Measurements from ENCODE around the gene STK11IP. TPM values are rescaled to one million over a fixed set of nuclear protein-coding genes. Genes with fewer than 3 reads are reported as not detected.

Gene STK11IP
- total RNA-seq, 2 donors from 2014 or later: 27.3 to 31.1 TPM

DNA sequence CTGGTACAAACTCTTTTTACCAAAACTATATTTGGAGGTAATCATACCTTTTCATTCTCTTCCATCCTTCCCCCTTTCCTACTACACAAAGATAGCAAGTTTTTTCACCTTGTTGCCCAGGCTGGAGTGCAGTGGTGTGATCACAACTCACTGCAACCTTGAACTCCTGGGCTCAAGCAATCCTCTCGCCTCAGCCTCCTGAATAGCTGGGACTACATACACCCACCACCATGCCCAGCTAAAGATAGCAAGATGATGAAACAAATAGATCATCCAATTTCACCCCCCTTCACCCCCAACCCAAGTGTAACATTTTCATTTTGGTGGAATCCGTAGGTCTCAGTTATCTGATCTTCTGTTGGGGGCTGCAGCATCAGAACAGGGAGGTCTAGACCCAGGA, 4.5 kb upstream of the STK11IP start:
- H3K36me3 Mint-ChIP-seq (ENCODE audit: low read depth): no peaks in the 10 kb centered on the region
- TF ChIP-seq, protein P1, sequence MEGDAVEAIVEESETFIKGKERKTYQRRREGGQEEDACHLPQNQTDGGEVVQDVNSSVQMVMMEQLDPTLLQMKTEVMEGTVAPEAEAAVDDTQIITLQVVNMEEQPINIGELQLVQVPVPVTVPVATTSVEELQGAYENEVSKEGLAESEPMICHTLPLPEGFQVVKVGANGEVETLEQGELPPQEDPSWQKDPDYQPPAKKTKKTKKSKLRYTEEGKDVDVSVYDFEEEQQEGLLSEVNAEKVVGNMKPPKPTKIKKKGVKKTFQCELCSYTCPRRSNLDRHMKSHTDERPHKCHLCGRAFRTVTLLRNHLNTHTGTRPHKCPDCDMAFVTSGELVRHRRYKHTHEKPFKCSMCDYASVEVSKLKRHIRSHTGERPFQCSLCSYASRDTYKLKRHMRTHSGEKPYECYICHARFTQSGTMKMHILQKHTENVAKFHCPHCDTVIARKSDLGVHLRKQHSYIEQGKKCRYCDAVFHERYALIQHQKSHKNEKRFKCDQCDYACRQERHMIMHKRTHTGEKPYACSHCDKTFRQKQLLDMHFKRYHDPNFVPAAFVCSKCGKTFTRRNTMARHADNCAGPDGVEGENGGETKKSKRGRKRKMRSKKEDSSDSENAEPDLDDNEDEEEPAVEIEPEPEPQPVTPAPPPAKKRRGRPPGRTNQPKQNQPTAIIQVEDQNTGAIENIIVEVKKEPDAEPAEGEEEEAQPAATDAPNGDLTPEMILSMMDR (conservative IDR thresholded peaks at IDR 0.05): no peak
- no peaks in the 10 kb centered on the region for H3K4me1 ChIP-seq (ENCODE audit: control insufficient read depth, insufficient read depth, low read length)
- no peak overlapping the region for H3K27ac Mint-ChIP-seq
- H3K4me3 Mint-ChIP-seq: no peak overlapping the region
- peaks cover 11% of the 10 kb centered on the region for H3K4me1 Mint-ChIP-seq
- no peak overlapping the region for H3K27ac ChIP-seq (ENCODE audit: low read depth, low read length)
- no peak for DNase-seq
- no peaks in the 10 kb centered on the region for H3K9me3 Mint-ChIP-seq
- WGBS, 2 experiments (ENCODE audit: insufficient coverage in 1 of 2, insufficient read length in 1 of 2): 92% methylated on average over 2 of the region's 2 CpGs; no CpG with 5 or more reads in 1 of the 2 experiments
- no peaks in the 10 kb centered on the region for H3K27me3 ChIP-seq (ENCODE audit: control insufficient read depth, insufficient read depth, low read length, poor library complexity, severe bottlenecking)
- no peaks in the 10 kb centered on the region for H3K36me3 ChIP-seq (ENCODE audit: control insufficient read depth, insufficient read depth, low read length)
- no peak overlapping the region for H3K4me3 ChIP-seq (ENCODE audit: low read length)
- H3K27me3 Mint-ChIP-seq (ENCODE audit: insufficient read depth): peaks cover 2% of the 10 kb centered on the region
- no peak overlapping the region for H3K9ac ChIP-seq (ENCODE audit: extremely low read depth, low read length, poor library complexity, severe bottlenecking)
- H3K9me3 ChIP-seq (ENCODE audit: control insufficient read depth, low read length): no peaks in the 10 kb centered on the region

DNA sequence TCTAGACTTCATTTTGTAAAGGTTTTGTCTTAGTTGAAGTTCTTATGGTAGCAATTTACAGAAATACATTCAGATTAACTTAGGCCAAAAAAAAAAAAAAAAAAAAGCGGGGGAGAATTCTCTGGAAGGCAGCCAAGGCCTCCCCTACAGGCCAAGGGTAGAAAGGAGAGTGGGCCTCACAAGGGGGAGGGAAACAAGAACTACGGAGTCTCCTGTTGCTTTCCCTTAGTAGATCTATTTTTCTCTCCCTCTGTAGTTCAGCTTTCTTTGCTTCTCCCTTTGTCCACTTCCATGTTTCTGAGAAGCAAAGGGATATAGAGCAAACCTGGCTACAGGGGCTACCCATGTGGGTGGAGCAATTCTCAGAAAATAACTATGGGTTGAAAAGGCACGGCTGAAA, 2.4 kb upstream of the STK11IP start:
- no peaks in the 10 kb centered on the region for H3K36me3 Mint-ChIP-seq (ENCODE audit: low read depth)
- no peaks in the 10 kb centered on the region for H3K27me3 Mint-ChIP-seq (ENCODE audit: insufficient read depth)
- 89 to 100% methylated on average over 1 to 2 of the region's 3 CpGs for WGBS, 2 experiments (ENCODE audit: insufficient coverage in 1 of 2, insufficient read length in 1 of 2)
- H3K4me1 Mint-ChIP-seq: peaks cover 11% of the 10 kb centered on the region
- Histone ChIP-seq H3K9ac (ENCODE audit: extremely low read depth, low read length, poor library complexity, severe bottlenecking) (no peak overlapping the region), H3K9me3 (ENCODE audit: control insufficient read depth, low read length) (no peaks in the 10 kb centered on the region), H3K4me1 (ENCODE audit: control insufficient read depth, insufficient read depth, low read length) (peaks cover 4% of the 10 kb centered on the region), H3K27ac (ENCODE audit: low read depth, low read length) (peak overlapping the region; percentile 30), H3K36me3 (ENCODE audit: control insufficient read depth, insufficient read depth, low read length) (no peaks in the 10 kb centered on the region), H3K4me3 (ENCODE audit: low read length) (no peak overlapping the region), H3K27me3 (ENCODE audit: control insufficient read depth, insufficient read depth, low read length, poor library complexity, severe bottlenecking) (no peaks in the 10 kb centered on the region)
- H3K9me3 Mint-ChIP-seq: no peaks in the 10 kb centered on the region
- TF ChIP-seq, protein P1 (conservative IDR thresholded peaks at IDR 0.05): peak; percentile 64
- peak; percentile 66 for DNase-seq
- peak overlapping the region; percentile 17 for H3K27ac Mint-ChIP-seq
- H3K4me3 Mint-ChIP-seq: no peak overlapping the region

DNA sequence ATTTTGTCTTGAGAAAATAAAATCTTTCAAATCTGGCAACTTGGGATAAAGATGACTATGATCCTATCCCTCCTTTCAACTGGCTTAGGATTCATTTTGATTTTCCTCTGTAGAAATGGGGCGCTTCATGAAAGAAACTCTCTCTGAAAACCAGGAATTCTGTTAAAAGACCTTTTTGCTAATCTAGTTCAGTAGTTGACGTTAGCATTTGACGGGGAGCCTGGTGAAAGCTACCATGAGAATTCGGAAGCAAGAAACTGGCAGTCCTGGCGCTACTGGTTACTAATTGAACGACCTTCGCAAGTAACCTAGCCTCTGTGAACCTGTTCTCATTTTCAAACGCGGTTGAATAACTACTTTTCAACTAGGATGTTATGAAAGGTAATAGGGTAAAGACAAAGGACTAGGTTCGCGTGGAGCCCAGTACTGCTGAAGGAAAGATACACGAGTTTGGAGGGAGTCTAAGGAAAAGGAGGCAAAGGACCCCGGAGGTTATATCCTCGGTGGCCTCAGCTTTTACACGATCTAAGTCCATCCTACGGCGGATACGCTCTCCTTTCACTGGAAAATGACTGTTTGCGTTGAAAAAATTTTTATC, 604 bp upstream of the STK11IP start:
- Mint-ChIP-seq H3K36me3 (ENCODE audit: low read depth) (peaks cover 3% of the 10 kb centered on the region), H3K4me3 (peak overlapping the region; percentile 91), H3K4me1 (peaks cover 11% of the 10 kb centered on the region), H3K27ac (peak overlapping the region; percentile 99), H3K27me3 (ENCODE audit: insufficient read depth) (no peaks in the 10 kb centered on the region), H3K9me3 (no peaks in the 10 kb centered on the region)
- Histone ChIP-seq H3K36me3 (ENCODE audit: control insufficient read depth, insufficient read depth, low read length) (no peaks in the 10 kb centered on the region), H3K9me3 (ENCODE audit: control insufficient read depth, low read length) (no peaks in the 10 kb centered on the region), H3K4me1 (ENCODE audit: control insufficient read depth, insufficient read depth, low read length) (peaks cover 4% of the 10 kb centered on the region), H3K27ac (ENCODE audit: low read depth, low read length) (peak overlapping the region; percentile 80), H3K9ac (ENCODE audit: extremely low read depth, low read length, poor library complexity, severe bottlenecking) (peak overlapping the region; percentile 75), H3K4me3 (ENCODE audit: low read length) (peak overlapping the region; percentile 90), H3K27me3 (ENCODE audit: control insufficient read depth, insufficient read depth, low read length, poor library complexity, severe bottlenecking) (no peaks in the 10 kb centered on the region)
- 6 to 13% methylated on average over 16 to 19 of the region's 19 CpGs for WGBS, 2 experiments (ENCODE audit: insufficient coverage in 1 of 2, insufficient read length in 1 of 2)
- TF ChIP-seq, protein P1 (conservative IDR thresholded peaks at IDR 0.05): no peak
- DNase-seq: no peak
